Endometrium (tissue), 2 donors: Measurements from ENCODE around the gene ANAPC2.

Source experiments
- FAIRE-seq: peaks from 2 replicates; lab custom pipeline; 2012; peaks lifted over from hg19 to GRCh38; lab: Jason Lieb, UNC
- donor health status: control.
- donor health status: control.

The ANAPC2 gene

DNA sequence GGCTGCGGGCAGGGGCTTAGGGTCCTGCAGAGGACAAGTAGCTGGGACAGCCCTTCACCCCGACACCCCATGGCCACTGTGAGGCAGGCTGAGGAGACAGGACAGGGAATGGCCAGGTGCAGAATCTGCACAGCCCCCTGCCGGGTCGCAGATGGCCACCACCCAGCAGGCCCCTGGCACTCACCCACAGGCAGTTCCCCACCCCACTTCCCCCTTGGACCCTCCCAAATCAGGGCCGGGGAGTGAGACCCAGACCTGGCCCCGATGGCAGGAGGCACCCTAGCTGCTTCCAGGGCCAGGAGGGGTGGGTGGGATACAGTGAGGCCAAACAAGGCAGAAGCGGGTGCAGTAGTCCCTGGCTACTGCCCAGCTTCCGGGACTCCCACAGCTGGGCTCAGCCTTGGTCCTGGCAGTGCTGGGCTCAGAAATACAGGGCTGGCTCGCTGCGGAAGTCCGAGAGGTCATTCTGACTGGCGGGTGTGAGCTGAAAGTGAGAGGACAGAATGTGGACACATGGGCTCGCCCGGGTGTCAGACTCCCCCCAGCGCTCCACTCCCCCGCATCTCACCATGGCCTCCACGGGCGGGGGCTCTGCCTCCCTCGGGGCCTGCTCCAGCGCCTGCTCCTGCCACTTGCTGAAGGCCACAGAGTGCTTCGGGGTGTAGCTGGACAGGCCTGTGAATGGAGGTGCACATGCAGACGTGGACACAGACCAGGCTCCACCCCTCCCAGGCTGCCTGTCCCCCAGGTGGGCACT lies 3.5 kb upstream of the ANAPC2 start:
- no peak for FAIRE-seq

DNA sequence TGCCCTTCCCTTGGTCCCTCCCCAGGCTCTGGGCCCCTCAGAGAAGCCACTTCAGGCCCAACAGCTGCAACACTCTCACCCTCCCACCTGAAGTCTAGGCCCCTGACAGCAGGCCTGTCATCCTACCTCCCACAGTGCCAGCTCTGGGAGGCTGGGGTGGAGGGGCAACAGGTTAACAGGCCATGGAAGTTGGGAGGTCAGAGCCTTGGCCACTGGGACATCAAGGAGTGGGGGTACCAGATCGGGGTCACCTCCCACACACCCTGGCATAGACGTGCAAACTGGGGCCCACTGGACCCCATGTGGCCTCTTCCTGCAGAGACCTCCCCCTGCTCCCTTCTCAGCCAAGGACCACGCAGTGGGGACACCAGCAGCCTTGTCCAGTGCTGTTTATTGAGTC lies 2.9 kb upstream of the ANAPC2 start:
- no peak for FAIRE-seq

- no peak for FAIRE-seq
Measured at GRCh38 chr9:137190315-137190856, 2.0 kb upstream of the ANAPC2 start.

DNA sequence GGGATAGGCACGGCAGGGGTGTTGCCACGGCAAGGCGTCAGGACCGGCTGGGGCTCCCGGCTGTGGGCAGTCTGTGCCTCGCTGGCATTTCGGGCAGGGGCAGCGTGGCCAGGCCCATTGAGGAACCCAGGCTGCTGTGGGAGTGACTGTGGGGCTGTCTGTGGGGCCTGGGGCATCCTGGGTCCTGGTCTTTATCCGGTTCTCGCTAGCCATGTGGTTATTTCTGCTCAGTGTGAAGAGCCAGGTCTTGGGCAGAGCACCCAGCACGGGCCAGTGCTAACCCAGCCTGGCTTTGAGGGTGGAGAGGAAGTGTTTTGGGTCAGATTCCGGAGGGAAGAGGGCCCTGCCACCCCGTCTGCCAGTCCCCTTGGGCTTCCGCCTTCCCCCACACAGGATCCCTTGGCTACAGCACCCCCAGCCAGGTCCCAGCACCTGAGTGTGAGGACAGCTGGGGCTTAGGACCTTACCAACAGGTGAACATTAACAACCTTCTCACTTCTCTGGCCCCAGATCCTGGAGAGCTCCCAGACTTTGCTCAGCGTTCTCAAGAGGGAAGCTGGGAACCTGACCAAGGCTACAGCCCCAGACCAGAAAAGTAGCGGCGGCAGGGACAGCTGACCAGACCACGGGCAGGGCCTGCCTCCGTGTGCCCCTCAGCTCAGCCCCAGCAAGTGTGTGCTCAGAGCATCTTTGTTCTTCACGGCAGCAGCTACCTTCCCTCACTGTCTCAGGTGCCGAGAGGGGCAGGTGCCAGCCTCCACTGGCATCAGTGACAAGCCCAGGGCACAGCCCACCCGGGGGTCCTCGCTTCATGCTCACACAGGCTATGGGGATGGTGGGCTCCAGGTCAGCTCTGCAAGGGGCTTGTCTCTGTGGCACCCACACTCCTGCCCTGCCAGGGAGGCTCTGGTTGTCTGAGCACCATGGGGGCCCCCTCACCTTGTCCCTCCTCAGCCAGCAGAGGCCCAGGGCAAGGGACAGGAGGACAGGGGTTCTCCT lies 1.2 kb upstream of the ANAPC2 start:
- FAIRE-seq = no peak

- FAIRE-seq = no peak
Measured at GRCh38 chr9:137188086-137188489, 272 bp downstream of the ANAPC2 start.

- no peak for FAIRE-seq
Measured at GRCh38 chr9:137187386-137187785, 974 bp downstream of the ANAPC2 start.

GRCh38 chr9:137186385-137186784 lies 2.0 kb downstream of the ANAPC2 start:
- no peak for FAIRE-seq

GRCh38 chr9:137185921-137186320 lies 2.4 kb downstream of the ANAPC2 start:
- FAIRE-seq = no peak

- no peak for FAIRE-seq
Measured at GRCh38 chr9:137184881-137185660, 3.3 kb downstream of the ANAPC2 start.

DNA sequence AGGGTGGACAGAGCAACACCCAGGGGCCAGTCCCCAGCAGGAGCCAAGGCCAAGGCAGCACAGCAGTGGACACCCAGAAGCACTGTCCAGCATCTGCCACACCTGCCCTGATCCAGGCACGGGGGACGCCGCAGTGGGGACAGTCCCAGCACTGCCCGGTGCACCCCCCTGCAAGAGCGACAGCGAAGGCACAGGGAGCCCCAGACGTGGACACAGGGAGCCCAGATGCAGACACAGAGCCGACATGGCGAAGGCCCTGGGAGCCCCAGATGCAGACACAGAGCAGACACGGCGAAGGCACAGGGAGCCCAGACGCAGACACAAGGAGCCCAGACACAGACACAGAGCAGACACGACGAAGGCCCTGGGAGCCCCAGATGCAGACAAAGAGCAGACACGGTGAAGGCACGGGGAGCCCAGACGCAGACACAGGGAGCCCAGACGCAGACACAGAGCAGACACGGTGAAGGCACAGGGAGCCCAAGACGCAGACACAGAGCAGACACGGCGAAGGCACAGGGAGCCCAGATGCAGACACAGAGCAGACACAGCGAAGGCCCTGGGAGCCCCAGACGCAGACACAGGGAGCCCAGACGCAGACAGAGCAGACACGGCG lies 4.3 kb downstream of the ANAPC2 start:
- no peak for FAIRE-seq

- no peak for FAIRE-seq
Measured at GRCh38 chr9:137182836-137183235, 5.5 kb downstream of the ANAPC2 start.

DNA sequence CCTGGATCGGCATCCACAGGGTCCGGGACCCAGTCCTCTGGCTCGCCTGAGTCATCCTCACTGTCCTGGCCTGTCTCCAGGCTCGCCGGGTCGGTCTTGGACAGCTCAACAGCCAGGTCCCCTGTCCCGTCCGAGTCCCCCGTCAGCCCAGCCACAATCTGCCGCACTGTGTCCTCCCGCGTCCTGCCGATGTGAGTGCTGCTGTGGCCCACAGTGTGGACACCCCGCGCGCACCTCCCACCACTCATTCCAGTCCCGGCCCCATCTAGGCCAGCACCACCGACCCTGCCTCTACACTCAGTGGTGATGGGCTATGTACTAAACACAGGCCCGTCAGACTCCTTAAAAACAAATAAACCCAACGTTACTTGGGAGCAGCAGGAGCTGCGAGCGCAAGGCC lies 6.7 kb downstream of the ANAPC2 start:
- no peak for FAIRE-seq

DNA sequence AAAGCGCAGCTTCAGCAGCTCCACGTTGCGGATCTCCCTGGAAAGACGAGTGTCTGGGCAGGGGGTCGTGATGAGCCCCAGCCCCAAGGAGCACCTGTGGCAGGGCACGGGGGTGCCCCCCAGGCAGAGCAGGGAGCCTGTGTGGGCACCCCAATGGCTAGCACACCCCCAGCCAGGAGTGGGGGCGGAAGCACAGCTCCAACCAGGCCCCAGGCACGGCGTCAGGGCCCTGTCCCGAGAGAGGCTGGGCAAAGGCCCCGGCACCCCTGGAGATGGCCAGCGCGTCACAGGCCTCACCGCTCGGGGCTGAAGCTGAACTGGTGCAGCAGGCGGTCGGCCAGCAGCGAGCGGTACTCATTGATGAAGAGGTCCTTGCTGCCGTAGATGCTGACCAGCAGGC lies 7.9 kb downstream of the ANAPC2 start:
- FAIRE-seq = no peak

- no peak for FAIRE-seq
Measured at GRCh38 chr9:137179761-137180160, 8.6 kb downstream of the ANAPC2 start.

DNA sequence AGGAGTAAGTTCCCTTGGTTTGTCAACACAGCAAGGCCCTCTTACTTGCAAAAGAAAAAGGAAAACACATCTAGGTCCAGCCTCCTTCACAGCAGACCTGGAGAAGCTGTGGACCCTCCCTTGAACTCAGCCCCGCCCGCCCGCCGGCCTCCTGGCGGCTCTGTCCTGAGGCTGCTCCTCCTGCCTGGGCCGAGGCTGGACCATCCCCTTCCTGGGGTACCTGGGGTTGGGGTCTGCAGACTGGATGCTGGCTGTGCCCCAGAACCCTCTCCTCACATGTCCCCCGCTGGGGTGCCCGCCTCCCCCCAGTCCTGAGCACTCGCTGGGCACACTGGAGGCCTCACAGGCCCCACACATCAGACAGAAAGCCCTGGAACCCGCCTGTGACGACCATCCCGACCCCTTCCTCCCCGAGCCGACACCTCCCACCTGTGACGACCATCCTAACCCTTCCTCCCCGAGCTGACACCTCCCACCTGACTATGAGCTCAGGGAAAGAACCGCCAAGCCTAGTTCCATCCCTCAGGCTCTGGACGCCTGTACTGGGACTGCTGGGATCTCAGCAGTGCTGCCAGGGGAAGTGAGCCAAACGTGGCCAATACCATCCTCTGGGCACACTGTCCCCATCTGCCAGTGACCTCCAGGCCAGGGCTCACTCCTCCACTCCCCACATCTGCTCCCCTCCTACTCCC lies 9.3 kb downstream of the ANAPC2 start:
- FAIRE-seq = no peak

GRCh38 chr9:137178201-137178938 lies 10.0 kb downstream of the ANAPC2 start:
- FAIRE-seq = no peak

DNA sequence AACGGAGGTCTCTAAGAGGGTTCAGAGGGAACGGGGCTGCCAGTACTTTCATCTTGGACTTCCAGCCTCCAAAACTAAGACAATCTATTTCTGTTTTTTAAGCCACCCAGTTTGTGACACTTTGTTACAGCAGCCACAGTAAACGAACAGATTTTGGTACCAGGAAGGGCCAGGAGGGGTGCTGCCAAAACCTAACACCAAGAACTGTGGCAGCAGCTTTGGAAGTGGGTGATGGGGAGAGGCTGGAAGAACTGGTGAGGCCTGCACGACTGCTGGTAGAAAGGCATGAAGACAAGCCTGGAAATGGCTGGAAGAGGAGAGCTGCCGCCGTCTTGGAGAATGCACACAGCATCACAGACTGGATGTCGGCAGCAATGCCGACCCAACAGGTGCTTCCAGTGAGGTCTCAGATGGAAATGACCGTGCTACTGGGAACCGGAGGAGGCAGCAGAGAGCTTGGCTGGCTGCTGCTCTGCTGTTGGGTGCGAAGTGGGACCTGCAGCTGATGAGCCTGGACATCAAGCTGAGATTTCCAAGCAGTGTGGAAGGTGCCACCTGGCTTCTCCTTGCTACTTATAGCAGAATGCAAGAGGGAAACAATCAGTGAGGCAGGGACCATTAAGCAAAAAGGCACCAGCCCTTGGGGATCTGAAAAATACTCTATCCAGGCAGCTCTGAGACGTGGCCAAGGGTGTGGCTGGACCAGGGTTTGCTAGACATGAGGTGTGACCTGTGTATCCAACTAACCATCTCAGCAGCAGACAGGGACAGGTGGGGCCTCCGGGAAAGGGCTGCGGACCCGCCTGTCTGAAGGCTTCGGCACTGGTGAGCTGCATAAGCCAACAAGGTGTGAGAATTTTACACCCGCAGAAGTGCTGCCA lies 11.8 kb downstream of the ANAPC2 start:
- no peak for FAIRE-seq

- FAIRE-seq = no peak
Measured at GRCh38 chr9:137175345-137175961, 12.9 kb downstream of the ANAPC2 start.
